Testis (tissue), 2 donors: ENCODE measurements around the gene PLA2G4D.

Experiments
- CTCF ChIP-seq, 3 experiments: fragments of 450-650 bp in 2 of 3; fragments of 200-600 bp in 1 of 3; sonication (generic) in 1 of 3; IDR thresholded peaks; one replicate each; pipeline ENCODE4 v1.5.1; 2016 to 2019; ENCODE audit warnings: antibody characterized with exemption in 3 of 3, mild to moderate bottlenecking in 2 of 3, moderate library complexity in 1 of 3
- POLR2A ChIP-seq: fragments of 450-650 bp; IDR thresholded peaks from one replicate; pipeline ENCODE4 v1.6.1; 2017; ENCODE audit warnings: antibody characterized with exemption, mild to moderate bottlenecking, moderate library complexity

- TF ChIP-seq CTCF (IDR thresholded peaks at IDR 0.05) = no peak
- no peak for TF ChIP-seq POLR2A
Measured at GRCh38 chr15:42088801-42089640, 5.3 kb downstream of the PLA2G4D start.
